Endothelial cell (in vitro differentiated cells): ENCODE measurements around the gene CHAF1A. TPM values are rescaled to one million over a fixed set of nuclear protein-coding genes. Genes with fewer than 3 reads are reported as not detected.
A peak's percentile ranks its signal among the peaks of the same experiment; 100 is the strongest.

Experiments used
- microRNA-seq: library from miRNA; unstranded; fragments of <30 nt; microRNA quantifications from one replicate; pipeline ENCODE4, GENCODE V29; 2020; ENCODE audit not compliant: unreplicated experiment
- total RNA-seq: library from RNA; stranded (reverse); fragmentation: NEBNext Ultra II Directional; extraction: Animal tissue kit (Norgen Biotek cat#: 25700); gene quantifications from one replicate; pipeline ENCODE4 v1.2.1, GENCODE V29; 2021; ENCODE audit not compliant: unreplicated experiment

The CHAF1A gene
- total RNA-seq, 1 donor from 2014 or later = 29.8 TPM

Small RNA genes within 50 kb of the gene (microRNA-seq; reads per million reads assigned to microRNA genes)
- gene MIR4746 = 10.6 reads per million, percentile 59 among the genes with 10 or more reads in this experiment

Other genes starting within 250 kb of the CHAF1A start
- gene CREB3L3, start 249.0 kb upstream of the CHAF1A start, total RNA-seq = not detected
- 24.6 TPM for gene SIRT6, start 220.1 kb upstream of the CHAF1A start, total RNA-seq
- 0.82 TPM for gene ANKRD24, start 220.0 kb upstream of the CHAF1A start, total RNA-seq
- 9.7 TPM for gene EBI3, start 173.1 kb upstream of the CHAF1A start, total RNA-seq
- 15.4 TPM for gene YJU2, start 155.6 kb upstream of the CHAF1A start, total RNA-seq
- 0.90 TPM for gene SHD, start 123.4 kb upstream of the CHAF1A start, total RNA-seq
- gene TMIGD2, start 100.3 kb upstream of the CHAF1A start, total RNA-seq = not detected
- gene FSD1, start 98.0 kb upstream of the CHAF1A start, total RNA-seq = 19.0 TPM
- 66.2 TPM for gene STAP2, start 63.8 kb upstream of the CHAF1A start, total RNA-seq
- gene MPND, start 59.1 kb upstream of the CHAF1A start, total RNA-seq = 18.3 TPM
- 128 TPM for gene SH3GL1, start 2.1 kb upstream of the CHAF1A start, total RNA-seq
- gene UBXN6, start 55.2 kb downstream of the CHAF1A start, total RNA-seq = 45.7 TPM
- 107 TPM for gene HDGFL2, start 69.7 kb downstream of the CHAF1A start, total RNA-seq
- gene PLIN4, start 115.8 kb downstream of the CHAF1A start, total RNA-seq = 0.13 TPM
- 0.64 TPM for gene PLIN5, start 132.6 kb downstream of the CHAF1A start, total RNA-seq
- 2.2 TPM for gene LRG1, start 137.4 kb downstream of the CHAF1A start, total RNA-seq
- gene SEMA6B, start 157.0 kb downstream of the CHAF1A start, total RNA-seq = 43.7 TPM
- gene TNFAIP8L1, start 236.9 kb downstream of the CHAF1A start, total RNA-seq = 60.1 TPM